NCI-H82 (cell line): ENCODE measurements around the gene SLC6A9.

Experiments used
- DNase-seq: peaks from one replicate; lab custom pipeline; 2025; lab: John Stamatoyannopoulos, UW

The SLC6A9 gene

DNA sequence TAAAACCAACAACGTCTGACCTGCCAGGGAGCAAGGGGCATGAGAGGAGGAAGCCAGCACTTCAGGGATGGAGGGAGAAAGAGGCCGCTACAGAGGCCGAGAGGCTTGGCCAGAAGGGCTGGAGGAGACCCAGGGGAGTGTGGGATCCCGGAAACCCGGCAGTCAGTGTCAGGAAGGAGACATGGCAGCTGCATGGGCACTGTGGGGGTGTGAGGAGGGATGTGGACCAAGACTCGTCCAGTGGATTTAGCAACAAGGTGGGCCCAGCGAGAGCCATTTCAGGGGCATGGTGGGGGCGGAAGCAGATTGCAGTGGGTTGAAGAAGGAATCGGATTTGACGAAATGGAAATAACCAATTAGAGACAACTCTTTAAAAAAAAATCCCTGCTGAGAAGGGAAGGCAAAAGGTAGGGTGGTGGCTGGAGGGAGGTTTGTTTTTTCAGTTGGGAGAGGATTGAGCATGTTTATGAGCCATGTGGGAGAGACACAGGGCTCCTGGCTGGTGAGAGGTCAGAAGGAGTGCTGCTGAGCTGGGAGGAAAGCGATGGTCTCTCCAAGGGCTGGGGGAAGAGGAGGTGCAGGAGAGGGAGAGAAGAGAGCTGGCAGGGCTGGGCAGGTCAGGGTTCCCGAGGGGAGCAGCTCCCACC lies 47.9 kb downstream of the SLC6A9 start:
- no peak for DNase-seq

DNA sequence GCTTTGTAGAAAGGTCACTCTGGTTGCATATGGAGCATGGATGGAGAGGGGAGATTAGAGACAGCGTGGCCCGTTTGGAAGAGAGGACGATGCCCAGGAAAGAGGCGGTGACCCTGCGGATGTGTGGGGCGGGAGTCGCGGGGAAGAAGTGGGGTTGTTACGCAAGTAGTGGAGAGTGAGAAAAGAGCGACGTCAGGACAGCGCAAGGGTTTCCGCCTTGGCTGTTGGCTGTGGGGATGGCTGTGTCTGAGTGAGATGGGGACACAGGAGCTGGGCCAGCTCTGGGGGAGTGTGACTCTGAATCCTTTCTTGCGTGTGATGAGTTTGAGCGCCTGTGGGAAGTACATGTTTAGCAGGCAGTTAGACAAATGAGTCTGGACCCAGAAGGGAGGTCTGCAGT lies 48.5 kb downstream of the SLC6A9 start:
- DNase-seq: no peak

DNA sequence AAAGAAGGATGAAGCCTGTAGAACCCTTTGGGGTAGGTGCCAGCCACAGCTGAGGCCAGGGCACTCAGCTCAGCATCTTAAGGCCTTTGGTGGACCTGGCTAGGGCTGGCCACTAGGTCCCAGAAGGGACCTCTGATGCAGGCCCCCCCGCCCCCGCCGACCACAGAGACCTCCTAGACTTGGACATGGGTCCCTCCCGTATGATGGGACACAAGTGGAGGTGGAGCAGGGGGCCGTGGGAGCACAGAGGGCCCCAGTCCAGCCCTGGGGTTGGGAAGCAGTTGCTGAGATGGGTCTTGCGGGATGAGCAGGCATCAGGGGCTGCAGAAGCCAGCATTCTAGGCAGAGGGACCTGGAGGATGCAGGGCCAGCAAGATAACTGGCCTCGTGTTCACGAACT lies 49.0 kb downstream of the SLC6A9 start:
- no peak for DNase-seq

DNA sequence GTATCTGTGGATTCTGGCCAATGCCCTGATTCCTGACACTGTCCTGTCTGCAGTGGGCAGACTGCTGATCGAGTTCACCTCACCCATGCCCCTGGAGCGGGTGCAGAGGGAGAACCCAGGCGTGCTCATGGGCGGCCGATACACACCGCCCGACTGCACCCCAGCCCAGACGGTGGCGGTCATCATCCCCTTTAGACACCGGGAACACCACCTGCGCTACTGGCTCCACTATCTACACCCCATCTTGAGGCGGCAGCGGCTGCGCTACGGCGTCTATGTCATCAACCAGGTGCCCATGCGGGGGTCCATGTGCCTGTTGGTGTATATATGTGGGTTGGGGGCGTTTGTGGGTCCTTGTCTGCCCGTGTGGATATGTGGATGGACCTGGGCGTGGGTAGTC lies 49.6 kb downstream of the SLC6A9 start:
- no peak for DNase-seq

DNA sequence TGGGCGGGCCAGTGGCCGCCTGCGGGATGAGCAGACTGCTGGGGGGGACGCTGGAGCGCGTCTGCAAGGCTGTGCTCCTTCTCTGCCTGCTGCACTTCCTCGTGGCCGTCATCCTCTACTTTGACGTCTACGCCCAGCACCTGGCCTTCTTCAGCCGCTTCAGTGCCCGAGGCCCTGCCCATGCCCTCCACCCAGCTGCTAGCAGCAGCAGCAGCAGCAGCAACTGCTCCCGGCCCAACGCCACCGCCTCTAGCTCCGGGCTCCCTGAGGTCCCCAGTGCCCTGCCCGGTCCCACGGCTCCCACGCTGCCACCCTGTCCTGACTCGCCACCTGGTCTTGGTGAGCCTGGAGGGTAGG lies 50.1 kb downstream of the SLC6A9 start:
- no peak for DNase-seq

DNA sequence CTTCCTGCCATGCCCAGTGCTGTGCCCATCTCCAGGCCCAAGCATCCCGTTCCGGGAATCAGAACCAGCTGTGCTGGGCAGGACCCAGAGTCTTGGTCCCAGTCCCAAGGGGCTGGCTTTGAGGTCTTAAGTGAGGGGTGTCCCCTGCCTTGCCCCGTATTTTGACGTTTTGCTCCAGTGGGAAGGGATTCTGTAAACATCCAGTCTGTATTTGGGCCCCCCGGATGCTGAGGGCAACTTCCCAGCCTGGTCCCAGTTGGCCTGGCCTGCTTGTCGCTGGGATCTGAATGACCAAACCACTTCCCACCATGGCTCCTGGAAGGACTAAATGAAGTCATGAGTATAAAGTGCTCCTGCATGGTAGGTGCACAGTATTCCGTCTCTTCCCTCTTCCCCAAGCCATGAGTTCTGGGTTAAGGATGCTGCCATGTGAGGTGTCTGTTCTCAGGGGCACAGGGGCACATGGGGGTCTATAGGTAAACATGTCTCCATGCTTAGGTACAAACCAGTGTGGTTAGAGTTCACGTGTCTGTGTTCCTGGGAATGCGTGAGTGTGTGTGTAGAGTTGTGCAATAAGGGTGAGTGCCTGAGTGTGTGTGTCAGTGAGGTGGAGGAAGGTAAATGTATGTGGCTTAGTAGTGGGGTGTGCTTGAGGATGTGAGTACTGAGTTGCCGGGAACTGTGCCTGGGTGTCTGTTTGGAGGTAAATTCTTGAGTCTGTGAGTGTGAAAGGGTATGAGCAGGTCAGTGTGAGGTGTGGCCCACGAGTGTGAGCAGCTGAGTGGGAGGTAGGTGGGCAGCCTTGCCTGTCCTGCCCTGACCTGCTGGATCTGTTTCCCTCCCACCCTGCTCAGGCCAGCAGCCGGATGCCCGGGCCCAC lies 50.8 kb downstream of the SLC6A9 start:
- no peak for DNase-seq

DNA sequence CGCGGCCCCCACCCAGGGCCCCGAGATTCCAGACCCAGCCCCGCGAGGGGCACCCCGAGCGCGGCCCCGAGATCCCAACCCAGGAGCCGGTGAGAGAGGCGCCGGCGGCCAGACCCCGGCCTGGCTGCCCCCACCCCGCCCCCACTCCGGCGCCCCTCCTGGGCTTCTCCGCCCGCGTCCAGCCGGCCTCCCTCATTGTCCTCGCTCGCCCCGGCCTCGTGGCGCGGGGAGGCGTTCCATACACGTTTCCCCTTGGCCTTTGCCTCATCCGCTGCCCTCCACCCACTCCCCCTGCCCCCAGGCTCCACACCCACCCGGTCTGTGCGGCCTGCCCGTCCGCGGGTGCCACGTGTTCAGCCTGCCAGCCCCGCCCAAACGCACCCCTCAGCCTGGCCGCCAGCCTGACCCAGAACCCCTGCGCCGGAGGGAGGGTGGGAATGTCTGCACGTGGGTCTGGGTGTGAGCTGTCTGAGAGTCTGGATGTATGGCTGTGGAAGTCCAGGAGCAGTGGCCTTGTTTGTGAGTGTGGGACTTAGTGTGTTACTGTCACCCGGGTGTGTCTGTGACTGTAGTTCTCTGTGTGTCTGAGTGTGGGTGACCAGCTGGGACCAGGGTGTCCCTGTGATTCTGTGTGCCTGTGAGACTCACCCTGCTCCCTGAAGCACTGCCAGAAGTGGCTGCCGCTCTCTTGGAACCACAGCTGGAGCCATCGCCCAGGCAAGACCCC lies 51.6 kb downstream of the SLC6A9 start:
- peak; percentile 63 for DNase-seq

DNA sequence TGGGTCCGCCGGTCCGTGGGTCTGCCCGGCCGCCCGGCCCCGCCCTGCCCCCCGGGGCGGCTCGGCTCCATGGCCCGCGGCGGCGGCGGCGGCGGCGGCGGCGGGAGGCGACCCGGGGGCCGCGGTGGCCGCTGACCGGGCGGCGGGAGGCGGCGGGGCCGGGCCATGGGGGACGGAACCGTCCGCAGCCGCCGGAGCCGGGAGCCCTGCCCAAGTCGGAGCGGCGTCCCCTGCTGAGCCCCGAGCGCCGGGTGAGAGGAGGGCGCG lies 52.1 kb downstream of the SLC6A9 start:
- no peak for DNase-seq

DNA sequence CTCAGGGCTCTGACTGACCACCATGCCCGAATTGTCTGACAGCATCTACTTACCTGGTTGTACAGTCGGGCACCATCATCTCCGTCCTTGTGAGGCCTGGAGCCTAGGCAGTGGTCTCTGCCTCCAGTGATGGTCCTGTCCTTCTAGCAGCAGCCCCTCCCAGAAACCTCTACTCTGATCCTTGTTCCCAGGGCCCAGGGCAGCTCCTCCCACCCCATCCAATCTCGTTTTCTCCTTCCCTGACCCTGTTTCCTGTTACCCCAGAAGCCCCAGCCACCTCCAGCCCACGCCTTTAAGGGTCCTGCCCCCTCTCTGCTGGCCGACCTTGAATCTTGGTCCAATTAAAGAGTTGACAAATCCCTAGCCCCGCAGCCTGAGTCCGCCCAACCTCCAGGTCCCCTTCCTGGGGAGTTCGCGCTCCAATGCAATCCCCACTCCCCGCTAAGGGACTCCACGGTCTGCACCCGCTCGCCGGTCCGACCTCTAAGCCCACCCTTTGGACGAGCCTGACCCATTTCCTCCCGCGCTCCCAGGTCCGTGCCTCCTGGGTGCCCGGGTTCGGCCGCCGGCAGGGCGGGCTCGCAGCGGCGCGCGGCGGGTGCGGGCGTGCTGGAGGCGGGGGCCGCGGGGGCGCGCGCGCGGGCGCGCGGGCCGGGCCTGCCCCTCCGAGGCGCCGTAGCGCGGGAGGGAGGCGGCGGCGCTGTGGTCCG lies 52.6 kb downstream of the SLC6A9 start, which contains the start of gene B4GALT2:
Gene B4GALT2 (plus strand): TSS at position 660 of the 710 bp plus-strand sequence. CDS start 1,951 bp downstream, outside the sequence.
- peak; percentile 81 for DNase-seq

DNA sequence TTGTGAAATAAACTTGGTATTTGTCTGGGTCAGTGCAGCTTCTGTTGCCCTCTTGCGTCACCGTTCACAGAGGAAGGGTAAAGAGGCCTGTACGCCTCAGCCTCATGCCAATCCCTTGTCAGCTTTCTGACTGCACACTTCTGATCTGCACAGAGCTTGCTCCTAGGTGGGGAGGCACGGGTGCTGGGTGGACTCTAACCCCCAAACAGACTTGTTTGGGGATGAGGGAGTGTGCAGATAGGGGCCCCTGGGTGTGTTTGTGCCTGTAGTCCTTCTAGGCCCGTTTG lies 53.1 kb downstream of the SLC6A9 start:
- no peak for DNase-seq

DNA sequence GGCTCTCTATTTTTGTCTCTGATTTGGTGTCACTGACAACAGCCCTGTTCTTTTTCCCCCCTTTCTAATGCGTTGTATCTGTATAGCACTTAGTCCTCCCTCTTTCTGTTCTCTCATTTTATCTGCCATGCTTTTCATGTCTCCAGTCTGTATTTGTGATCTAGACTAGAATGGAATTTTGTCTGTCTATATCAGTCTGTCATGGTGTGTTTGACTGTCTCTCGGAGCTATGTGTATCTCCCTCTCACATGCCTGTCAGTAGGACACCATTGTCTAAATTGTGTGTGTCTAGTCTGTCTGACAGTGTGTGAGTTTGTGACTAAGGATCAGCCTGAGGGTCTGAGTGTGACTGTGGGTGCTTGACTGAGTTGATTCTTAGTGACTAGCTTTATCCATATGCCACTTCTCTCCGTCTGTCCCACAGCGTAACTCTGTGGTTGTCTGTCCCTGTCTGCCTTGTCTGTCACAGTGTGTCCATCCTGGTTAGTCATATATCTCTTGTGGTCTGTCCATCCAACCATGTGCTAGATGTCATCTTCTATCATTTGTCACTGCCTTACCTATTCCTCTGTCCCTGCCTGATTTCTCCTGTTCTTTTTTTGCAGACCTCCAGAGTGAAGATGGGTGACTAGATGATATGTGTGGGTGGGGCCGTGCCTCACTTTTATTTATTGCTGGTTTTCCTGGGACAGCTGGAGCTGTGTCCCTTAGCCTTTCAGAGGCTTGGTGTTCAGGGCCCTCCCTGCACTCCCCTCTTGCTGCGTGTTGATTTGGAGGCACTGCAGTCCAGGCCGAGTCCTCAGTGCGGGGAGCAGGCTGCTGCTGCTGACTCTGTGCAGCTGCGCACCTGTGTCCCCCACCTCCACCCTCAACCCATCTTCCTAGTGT lies 53.6 kb downstream of the SLC6A9 start:
- DNase-seq: no peak

DNA sequence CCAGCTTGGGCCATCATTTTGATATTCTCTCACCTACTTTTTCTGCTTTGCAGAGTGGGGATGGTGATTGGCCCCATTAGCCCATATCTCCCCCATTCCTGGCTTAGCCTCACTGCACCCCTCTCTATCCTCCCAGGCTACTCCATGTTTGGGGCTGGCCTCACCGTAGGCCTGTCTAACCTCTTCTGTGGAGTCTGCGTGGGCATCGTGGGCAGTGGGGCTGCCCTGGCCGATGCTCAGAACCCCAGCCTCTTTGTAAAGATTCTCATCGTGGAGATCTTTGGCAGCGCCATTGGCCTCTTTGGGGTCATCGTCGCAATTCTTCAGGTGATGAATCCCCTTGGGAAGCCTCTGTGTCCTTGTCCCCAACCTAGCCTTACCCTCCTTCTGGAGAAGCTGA lies 54.4 kb downstream of the SLC6A9 start:
- no peak for DNase-seq

DNA sequence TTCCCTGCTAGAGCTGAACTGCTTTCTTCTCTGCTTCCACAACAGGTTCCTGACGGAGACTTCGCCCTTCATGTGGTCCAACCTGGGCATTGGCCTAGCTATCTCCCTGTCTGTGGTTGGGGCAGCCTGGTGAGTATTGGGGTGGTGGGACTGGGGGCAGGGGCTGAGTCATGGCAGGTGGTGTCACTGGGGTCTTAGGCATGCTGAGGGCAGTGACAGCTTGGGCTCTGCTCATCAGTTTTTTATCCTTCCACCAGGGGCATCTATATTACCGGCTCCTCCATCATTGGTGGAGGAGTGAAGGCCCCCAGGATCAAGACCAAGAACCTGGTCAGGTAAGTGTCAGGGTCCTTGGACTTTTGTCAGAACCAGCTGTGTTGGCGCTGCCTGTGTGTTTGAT lies 55.2 kb downstream of the SLC6A9 start:
- peak; percentile 35 for DNase-seq

DNA sequence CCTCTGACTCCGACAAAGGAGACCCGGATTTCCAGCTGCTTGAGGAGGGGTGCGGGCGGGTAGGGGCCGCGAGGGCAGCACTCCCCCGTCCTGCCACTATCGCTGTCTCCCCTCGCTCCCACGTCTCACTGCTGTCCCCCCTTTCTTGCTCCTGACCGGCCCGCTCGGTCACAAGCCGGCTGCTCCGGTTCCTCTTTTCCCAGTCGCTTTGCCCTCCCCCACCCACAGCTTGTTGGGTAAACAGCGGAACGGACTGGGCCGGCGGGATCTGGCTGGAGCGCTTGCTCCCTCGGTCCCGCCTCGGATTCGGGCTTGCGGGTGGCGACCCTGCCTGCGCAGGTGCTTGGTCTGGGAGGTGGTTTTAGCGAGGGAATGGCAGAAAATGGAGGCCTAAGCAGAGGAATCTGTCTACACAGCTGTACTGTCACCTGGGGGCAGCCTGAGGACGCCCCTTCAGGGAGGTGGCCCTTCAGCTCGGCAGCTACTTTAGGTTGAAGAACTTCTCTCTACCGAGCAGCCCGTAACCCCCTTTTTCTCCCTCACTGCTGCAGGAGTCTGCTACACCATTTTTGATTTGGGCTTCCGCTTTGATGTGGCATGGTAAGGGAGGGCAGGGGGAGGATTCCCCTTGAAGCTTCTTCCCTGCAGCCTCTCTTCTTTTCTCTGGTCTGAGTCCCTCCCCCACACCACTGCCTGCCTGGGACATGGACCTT lies 55.9 kb downstream of the SLC6A9 start:
- DNase-seq: peak; percentile 59

DNA sequence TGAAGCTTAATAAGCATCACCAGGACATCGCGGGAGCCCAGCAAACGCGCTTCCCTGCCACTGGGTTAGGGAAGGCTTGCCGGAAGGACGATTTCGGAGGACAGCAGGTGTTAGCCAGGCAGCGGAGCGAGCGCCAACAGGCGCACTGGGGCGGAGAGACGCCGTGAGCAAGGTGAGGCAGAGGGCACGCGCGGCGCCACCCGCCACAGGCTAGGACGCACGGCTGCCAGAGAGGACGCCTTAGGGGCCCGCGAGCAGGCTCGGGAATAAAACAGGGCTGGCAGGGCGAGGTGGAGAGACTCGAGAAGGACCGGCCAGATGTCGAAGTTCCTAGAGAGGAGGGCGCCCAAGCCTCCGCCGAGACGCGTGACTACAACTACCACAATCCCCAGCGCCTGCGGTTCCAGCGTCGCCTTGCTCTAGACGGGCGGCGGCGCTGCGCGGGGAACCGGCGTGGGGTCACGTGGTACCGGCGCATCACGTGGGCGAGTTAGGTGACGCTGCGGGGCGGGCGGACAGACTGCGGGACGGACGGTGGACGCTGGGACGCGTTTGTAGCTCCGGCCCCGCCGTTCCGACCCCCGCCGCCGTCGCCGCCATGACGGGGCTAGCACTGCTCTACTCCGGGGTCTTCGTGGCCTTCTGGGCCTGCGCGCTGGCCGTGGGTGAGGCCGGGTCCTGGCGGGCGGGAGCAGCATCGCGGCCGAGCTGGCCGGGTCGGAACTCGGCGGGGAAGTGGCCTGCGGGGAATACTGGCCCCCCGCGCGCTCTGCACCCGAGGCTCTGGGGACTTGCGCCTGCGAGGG lies 56.6 kb downstream of the SLC6A9 start, which contains the start of gene ATP6V0B:
Gene ATP6V0B (plus strand): TSS at position 518 of the 806 bp plus-strand sequence. CDS start 81 bp downstream, at position 599.
- peak; percentile 99 for DNase-seq

DNA sequence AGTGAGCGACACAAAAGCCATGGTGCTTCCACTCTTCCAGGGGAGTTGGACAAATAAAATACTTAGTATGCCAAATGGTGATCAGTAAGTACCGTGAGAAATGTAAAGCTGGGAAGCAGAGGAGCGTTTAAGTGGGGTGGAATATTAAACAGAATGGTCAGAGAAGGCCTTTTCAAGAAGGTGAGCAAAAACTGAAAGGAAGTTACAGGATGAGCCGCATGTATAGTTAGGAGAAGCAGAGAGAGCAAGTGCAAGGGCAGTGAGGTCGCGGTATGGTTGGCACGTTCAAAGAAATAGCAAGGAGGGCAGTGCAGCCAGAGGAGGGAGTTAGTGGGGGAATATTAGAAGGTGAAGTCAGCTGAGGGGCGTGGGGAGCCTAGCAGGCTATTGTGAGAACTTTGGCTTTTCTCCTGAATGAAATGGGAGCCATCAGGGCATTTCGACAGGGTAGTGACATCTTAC lies 57.2 kb downstream of the SLC6A9 start:
- DNase-seq: no peak

DNA sequence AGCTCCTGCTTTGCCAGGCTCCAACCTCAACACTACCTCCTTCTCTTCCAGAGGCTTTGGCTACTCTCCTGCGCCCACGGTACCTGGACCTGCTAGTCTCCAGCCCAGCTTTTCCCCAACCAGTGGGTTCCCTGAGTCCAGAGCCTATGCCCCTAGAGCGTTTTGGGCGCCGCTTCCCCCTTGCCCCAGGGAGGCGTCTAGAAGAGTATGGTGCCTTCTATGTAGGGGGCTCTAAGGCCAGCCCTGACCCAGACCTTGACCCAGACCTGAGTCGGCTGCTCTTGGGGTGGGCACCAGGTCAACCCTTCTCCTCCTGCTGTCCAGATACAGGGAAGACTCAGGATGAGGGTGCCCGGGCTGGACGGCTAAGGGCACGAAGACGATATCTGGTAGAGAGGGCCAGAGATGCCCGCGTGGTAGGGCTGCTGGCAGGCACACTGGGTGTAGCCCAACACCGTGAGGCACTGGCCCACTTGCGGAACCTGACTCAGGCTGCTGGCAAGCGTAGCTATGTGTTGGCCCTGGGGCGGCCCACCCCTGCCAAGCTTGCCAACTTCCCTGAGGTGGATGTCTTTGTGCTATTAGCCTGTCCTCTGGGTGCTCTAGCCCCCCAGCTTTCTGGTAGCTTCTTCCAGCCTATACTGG lies 59.8 kb downstream of the SLC6A9 start:
- DNase-seq: no peak

DNA sequence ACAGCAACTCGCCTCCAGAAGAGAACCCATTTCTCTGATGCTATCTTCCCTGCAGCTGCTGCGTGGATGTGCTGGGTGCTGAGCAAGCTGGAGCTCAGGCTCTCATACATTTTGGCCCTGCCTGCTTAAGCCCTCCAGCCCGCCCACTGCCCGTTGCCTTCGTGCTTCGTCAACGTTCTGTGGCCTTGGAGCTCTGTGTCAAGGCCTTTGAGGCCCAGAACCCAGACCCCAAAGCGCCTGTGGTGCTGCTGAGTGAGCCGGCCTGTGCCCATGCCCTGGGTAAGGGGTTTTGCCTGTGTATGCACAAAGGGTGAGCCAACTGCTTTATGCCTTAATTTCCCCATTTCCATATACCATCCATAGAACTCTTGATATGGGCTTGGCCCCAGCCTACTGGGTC lies 60.4 kb downstream of the SLC6A9 start:
- DNase-seq: no peak

DNA sequence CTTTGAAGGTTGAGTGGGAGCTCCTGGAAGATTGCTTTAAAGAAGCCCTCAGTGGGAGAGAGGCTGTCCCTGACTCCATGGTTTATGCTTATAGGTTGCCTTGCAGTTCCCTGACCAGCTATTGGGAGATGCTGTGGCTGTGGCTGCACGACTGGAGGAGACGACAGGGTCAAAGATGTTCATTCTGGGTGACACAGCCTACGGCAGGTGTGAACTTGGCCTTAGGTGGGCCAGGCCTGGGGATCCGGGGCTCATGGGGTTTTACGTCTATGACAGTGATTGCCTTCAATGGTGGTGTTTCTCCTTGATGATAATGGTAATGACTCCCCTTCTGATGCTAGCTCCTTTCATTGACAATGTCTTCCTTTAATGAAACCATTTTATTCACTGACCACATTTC lies 60.8 kb downstream of the SLC6A9 start:
- peak; percentile 23 for DNase-seq
